GM23338 (cell line): ENCODE data around the gene CPO. TPM values are rescaled to one million over a fixed set of nuclear protein-coding genes. Genes with fewer than 3 reads are reported as not detected.

Experiments used
- ATAC-seq: fragments of 200-7000 bp; cut with Tn5 transposase; 3 replicates; pipeline ENCODE4 v1.9.1; 2020
- DNase-seq: peaks from one replicate; pipeline ENCODE4 v3.0.0-alpha.2; 2015; ENCODE audit warnings: low spot score
- H2AFZ ChIP-seq: fragments of 200-600 bp; sonication (generic); 2 replicates; pipeline ENCODE4 v1.8.0; 2016; ENCODE audit warnings: antibody characterized with exemption, mild to moderate bottlenecking, moderate library complexity
- H3F3A ChIP-seq: fragments of 200-600 bp; sonication (generic); replicated peaks from 2 replicates; pipeline ENCODE4 v1.8.0; 2017; ENCODE audit warnings: antibody characterized with exemption, mixed run types, low read depth
- H3K27ac ChIP-seq: fragments of 200-600 bp; sonication (generic); 2 replicates; pipeline ENCODE4 v1.6.1; 2016; ENCODE audit warnings: low read depth
- H3K27me3 ChIP-seq: fragments of 200-600 bp; sonication (generic); 2 replicates; pipeline ENCODE4 v1.8.0; 2016; ENCODE audit warnings: mild to moderate bottlenecking, mixed run types, moderate library complexity; ENCODE audit not compliant: insufficient read depth
- H3K36me3 ChIP-seq: fragments of 200-600 bp; sonication (generic); 2 replicates; pipeline ENCODE4 v1.8.0; 2016; ENCODE audit warnings: mild to moderate bottlenecking; ENCODE audit not compliant: insufficient read depth
- H3K4me1 ChIP-seq: fragments of 200-600 bp; sonication (generic); 2 replicates; pipeline ENCODE4 v1.8.0; 2016; ENCODE audit warnings: mild to moderate bottlenecking, moderate library complexity; ENCODE audit not compliant: insufficient read depth
- H3K4me2 ChIP-seq: fragments of 200-600 bp; sonication (generic); 2 replicates; pipeline ENCODE4 v1.7.1; 2017; ENCODE audit warnings: mixed run types
- H3K4me3 ChIP-seq: fragments of 200-600 bp; sonication (generic); 2 replicates; pipeline ENCODE4 v1.6.1; 2016; ENCODE audit warnings: mixed run types
- H3K79me2 ChIP-seq: fragments of 200-600 bp; sonication (generic); replicated peaks from 2 replicates; pipeline ENCODE4 v1.8.0; 2017; ENCODE audit warnings: mild to moderate bottlenecking; ENCODE audit not compliant: insufficient read depth
- H3K9me2 ChIP-seq: fragments of 200-600 bp; sonication (generic); 2 replicates; pipeline ENCODE4 v1.8.0; 2017; ENCODE audit not compliant: insufficient read depth
- H4K20me1 ChIP-seq: fragments of 200-600 bp; sonication (generic); replicated peaks from 2 replicates; pipeline ENCODE4 v1.8.0; 2017; ENCODE audit warnings: mild to moderate bottlenecking; ENCODE audit not compliant: insufficient read depth
- H3K27ac Mint-ChIP-seq: 2 replicates; pipeline ENCODE4 v1.8.0; 2020; ENCODE audit warnings: inconsistent platforms, mild to moderate bottlenecking, moderate library complexity, mixed read lengths
- H3K27me3 Mint-ChIP-seq: 3 replicates; pipeline ENCODE4 v1.8.0; 2022; ENCODE audit warnings: low read depth, mild to moderate bottlenecking, moderate library complexity, mixed read lengths, inconsistent platforms; ENCODE audit not compliant: insufficient read depth, poor library complexity
- H3K36me3 Mint-ChIP-seq: 3 replicates; pipeline ENCODE4 v1.8.0; 2021; ENCODE audit warnings: low read depth, mild to moderate bottlenecking, inconsistent platforms, moderate library complexity, mixed read lengths
- H3K4me1 Mint-ChIP-seq: 3 replicates; pipeline ENCODE4 v1.8.0; 2020; ENCODE audit warnings: mild to moderate bottlenecking, inconsistent platforms, mixed read lengths
- H3K4me3 Mint-ChIP-seq: 3 replicates; pipeline ENCODE4 v1.8.0; 2021; ENCODE audit warnings: moderate library complexity, mild to moderate bottlenecking, inconsistent platforms, mixed read lengths
- H3K9me3 Mint-ChIP-seq: 3 replicates; pipeline ENCODE4 v1.8.0; 2020; ENCODE audit warnings: moderate library complexity, mild to moderate bottlenecking, inconsistent platforms, mixed read lengths
- CTCF ChIP-seq, 2 experiments: fragments of 200-600 bp in 1 of 2; sonication (generic) in 1 of 2; conservative IDR thresholded peaks; 2 replicates each; pipeline versions ENCODE4 v1.5.1 to v1.6.1; 2016 to 2017; ENCODE audit warnings: antibody characterized with exemption in 2 of 2, low read depth in 2 of 2, mild to moderate bottlenecking in 2 of 2, moderate library complexity in 1 of 2
- ETS1 ChIP-seq: IDR thresholded peaks from 2 replicates; pipeline ENCODE4 v1.6.1; 2016; ENCODE audit warnings: antibody characterized with exemption
- EZH2phosphoT487 ChIP-seq: fragments of 200-600 bp; sonication (generic); IDR thresholded peaks from one replicate; pipeline ENCODE4 v1.8.1; 2018; ENCODE audit warnings: antibody characterized with exemption; ENCODE audit not compliant: unreplicated experiment
- POLR2AphosphoS5 ChIP-seq: IDR thresholded peaks from 2 replicates; pipeline ENCODE4 v1.6.1; 2016; ENCODE audit warnings: antibody characterized with exemption, low read depth
- STAT1 ChIP-seq: IDR thresholded peaks from one replicate; pipeline ENCODE4 v1.6.1; 2016; ENCODE audit warnings: antibody characterized with exemption; ENCODE audit not compliant: unreplicated experiment
- ZNF331 ChIP-seq: fragments of 250-450 bp; sonication (Bioruptor Pico); IDR thresholded peaks from 2 replicates; pipeline ENCODE4 v1.5.0; 2020; ENCODE audit warnings: low read depth, mild to moderate bottlenecking, moderate library complexity
- ZNF462 ChIP-seq: fragments of 250-450 bp; sonication (Bioruptor Pico); IDR thresholded peaks from 2 replicates; pipeline ENCODE4 v1.5.0; 2020; ENCODE audit warnings: mild to moderate bottlenecking, moderate library complexity
- polyA plus RNA-seq: library from polyadenylated mRNA; unstranded; fragments of >200 nt; fragmentation: Nextera tagmentation; extraction: Ambion mirVana; gene quantifications from 2 replicates; pipeline ENCODE4 v1.2.1, GENCODE V29; 2016
- total RNA-seq: library from RNA; depleted of rRNA; stranded (reverse); fragments of >200 nt; shearing (Covaris generic); gene quantifications from 2 replicates; pipeline ENCODE4 v1.2.3, GENCODE V29; 2014

The CPO gene
- total and polyA plus RNA-seq, 2 experiments from 2014 or later: 0.91 to 0.94 TPM

GRCh38 chr2:206921529-206921928 is 17.8 kb upstream of the CPO start (continued):
- no peak for TF ChIP-seq ZNF462 (CRISPR knock-in tag)
- no peak for TF ChIP-seq EZH2phosphoT487
- TF ChIP-seq ZNF331 (CRISPR knock-in tag): no peak
- TF ChIP-seq POLR2AphosphoS5: no peak
- TF ChIP-seq STAT1: no peak
- TF ChIP-seq ETS1: no peak

GRCh38 chr2:206935991-206936842 is 3.1 kb upstream of the CPO start:
- Histone ChIP-seq H3K4me1 (no peaks in the 10 kb centered on the region), H3K79me2 (no peaks in the 10 kb centered on the region), H3K4me2 (no peak overlapping the region), H2AFZ (no peak overlapping the region), H3F3A (no peaks in the 10 kb centered on the region), H3K27me3 (no peaks in the 10 kb centered on the region), H3K27ac (no peak overlapping the region), H3K36me3 (no peaks in the 10 kb centered on the region), H3K4me3 (no peak overlapping the region), H3K9me2 (peaks cover 7% of the 10 kb centered on the region; the same call in 1 of the 2 replicates), H4K20me1 (no peaks in the 10 kb centered on the region)
- Mint-ChIP-seq H3K4me1 (no peaks in the 10 kb centered on the region), H3K27me3 (no peaks in the 10 kb centered on the region), H3K4me3 (no peak overlapping the region), H3K9me3 (no peaks in the 10 kb centered on the region; the same call in 2 of the 3 replicates), H3K36me3 (no peaks in the 10 kb centered on the region; the same call in 2 of the 3 replicates), H3K27ac (no peak overlapping the region)
- TF ChIP-seq ZNF331 (CRISPR knock-in tag): no peak
- no peak for TF ChIP-seq CTCF (conservative IDR thresholded peaks at IDR 0.05; ENCODE audit: low read depth in 2 of 2)
- TF ChIP-seq POLR2AphosphoS5: no peak
- DNase-seq (no peak), ATAC-seq (no peak)
